ENCODE results near the gene GJA8. TPM values are rescaled to one million over a fixed set of nuclear protein-coding genes. Genes with fewer than 3 reads are reported as not detected.
"Not testable (repeated sequence)": the region's sequence is repeated elsewhere in the genome, so short reads cannot be mapped to it uniquely, and the experiment has no call there.

Gene GJA8
- total and polyA plus RNA-seq, 12 donors, result not detected

DNA sequence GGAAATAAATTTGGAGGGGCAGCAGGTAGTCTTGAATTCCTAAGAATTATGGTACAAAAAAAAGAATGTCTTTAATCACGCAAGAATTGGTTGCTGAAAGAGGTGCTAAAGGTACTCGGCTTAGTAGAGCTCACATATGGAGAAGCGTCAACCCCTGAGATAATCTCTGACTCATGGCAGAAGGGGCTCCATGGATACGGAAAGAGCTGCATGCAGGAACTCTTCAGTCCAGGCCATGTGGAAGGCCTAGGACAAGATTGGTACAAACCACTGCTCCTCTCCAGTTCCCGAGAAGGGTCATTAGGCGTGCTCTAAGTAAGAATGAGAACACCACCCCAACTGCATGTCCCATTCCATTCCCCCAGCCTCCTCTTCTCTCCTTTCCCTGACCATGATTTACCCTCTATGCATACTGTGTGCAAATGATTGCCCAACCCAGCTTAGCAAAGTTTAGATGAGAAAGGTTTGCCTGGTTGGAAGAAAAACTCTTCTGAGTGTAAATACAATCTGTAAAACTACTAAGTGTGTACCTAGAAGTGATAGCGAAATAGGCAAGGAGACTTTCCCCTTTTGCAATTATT lies 10.9 kb downstream of the GJA8 start:
- no peaks in the 10 kb centered on the region for H3K36me3 ChIP-seq (replicated peaks in 1 of 2)
- no peaks in the 10 kb centered on the region for H3K27me3 ChIP-seq
- intact Hi-C loops (cut with DNase I), result no loop called here
- 82 to 92% (median 88%) methylated on average over 7 of the region's 7 CpGs for WGBS, 4 donors
- DNase-seq, result no peak
- H3K27ac ChIP-seq, result no peak overlapping the region
- no peak overlapping the region for H3K4me3 ChIP-seq
- no peaks in the 10 kb centered on the region for H3K4me1 ChIP-seq (replicated peaks in 1 of 2)
- TF ChIP-seq, protein P1, sequence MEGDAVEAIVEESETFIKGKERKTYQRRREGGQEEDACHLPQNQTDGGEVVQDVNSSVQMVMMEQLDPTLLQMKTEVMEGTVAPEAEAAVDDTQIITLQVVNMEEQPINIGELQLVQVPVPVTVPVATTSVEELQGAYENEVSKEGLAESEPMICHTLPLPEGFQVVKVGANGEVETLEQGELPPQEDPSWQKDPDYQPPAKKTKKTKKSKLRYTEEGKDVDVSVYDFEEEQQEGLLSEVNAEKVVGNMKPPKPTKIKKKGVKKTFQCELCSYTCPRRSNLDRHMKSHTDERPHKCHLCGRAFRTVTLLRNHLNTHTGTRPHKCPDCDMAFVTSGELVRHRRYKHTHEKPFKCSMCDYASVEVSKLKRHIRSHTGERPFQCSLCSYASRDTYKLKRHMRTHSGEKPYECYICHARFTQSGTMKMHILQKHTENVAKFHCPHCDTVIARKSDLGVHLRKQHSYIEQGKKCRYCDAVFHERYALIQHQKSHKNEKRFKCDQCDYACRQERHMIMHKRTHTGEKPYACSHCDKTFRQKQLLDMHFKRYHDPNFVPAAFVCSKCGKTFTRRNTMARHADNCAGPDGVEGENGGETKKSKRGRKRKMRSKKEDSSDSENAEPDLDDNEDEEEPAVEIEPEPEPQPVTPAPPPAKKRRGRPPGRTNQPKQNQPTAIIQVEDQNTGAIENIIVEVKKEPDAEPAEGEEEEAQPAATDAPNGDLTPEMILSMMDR (IDR thresholded peaks at IDR 0.05), result no peak
- TF ChIP-seq POLR2A (IDR thresholded peaks at IDR 0.05), result no peak
- H3K9me3 ChIP-seq (replicated peaks in 1 of 3), result no peaks in the 10 kb centered on the region

DNA sequence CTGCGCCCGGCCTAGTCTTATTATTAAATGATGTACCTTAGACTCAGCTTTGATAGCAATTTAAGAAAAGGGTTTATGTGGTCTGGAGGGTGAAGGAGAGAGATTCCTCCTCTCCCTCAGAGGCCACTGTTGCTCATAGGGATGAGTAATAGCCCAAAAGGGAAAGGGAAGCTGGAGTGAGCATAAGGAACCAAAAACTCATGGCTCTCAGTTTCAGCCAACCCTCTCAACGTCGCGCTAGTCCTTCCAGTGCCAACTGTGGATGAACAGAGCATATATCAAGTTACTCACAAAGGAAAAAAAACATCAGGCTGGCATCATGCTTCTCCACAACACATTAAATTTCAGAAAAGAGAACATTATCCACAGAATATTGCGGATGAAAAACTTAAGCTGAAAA lies 17.3 kb downstream of the GJA8 start:
- WGBS, 4 donors, result 86 to 95% (median 90%) methylated on average over 6 of the region's 6 CpGs
- Histone ChIP-seq H3K9me3 (replicated peaks in 1 of 3) (no peaks in the 10 kb centered on the region), H3K36me3 (replicated peaks in 1 of 2) (no peaks in the 10 kb centered on the region), H3K27ac (no peak overlapping the region), H3K27me3 (no peaks in the 10 kb centered on the region), H3K4me1 (replicated peaks in 1 of 2) (no peaks in the 10 kb centered on the region), H3K4me3 (no peak overlapping the region)
- DNase-seq, result no peak
- intact Hi-C loops (cut with DNase I), result no loop called here
- TF ChIP-seq POLR2A (IDR thresholded peaks at IDR 0.05), result no peak
- TF ChIP-seq, protein P1 (IDR thresholded peaks at IDR 0.05), result no peak

DNA sequence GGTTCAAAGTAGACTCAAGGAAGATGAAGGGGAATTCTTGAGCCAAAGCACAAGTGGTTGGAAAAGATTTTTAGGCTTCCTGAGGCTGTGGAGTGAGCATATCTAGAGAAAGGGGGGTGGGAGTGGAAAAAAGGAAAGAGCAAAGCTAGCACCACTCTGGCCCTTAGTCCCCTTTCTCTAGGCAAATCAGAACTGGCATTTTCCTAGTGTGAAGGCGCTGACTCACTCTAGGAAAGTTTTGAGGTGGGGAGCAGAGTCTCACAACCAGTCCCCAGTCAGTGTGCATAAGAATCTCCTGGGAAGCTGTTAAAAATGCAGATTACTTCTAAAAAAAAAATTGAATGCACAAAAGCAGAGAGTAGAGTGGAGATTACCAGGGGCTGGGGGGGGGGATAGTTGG lies 22.2 kb downstream of the GJA8 start:
- no peaks in the 10 kb centered on the region for H3K36me3 ChIP-seq (replicated peaks in 1 of 2)
- no peaks in the 10 kb centered on the region for H3K27me3 ChIP-seq
- no peak for DNase-seq
- no peak overlapping the region for H3K27ac ChIP-seq
- H3K4me1 ChIP-seq (replicated peaks in 1 of 2), result peaks cover 0 to 5% of the 10 kb centered on the region in 2 donors
- TF ChIP-seq POLR2A (IDR thresholded peaks at IDR 0.05), result no peak
- no peak overlapping the region for H3K4me3 ChIP-seq
- no peaks in the 10 kb centered on the region for H3K9me3 ChIP-seq (replicated peaks in 1 of 3)
- intact Hi-C loops (cut with DNase I), result no loop called here
- WGBS, 4 donors, result 62 to 94% (median 80%) methylated on average over 1 of the region's 1 CpG

- H3K36me3 ChIP-seq (replicated peaks in 1 of 2); intact Hi-C loops (cut with DNase I); H3K27ac ChIP-seq; H3K4me3 ChIP-seq; H3K4me1 ChIP-seq (replicated peaks in 1 of 2); H3K27me3 ChIP-seq; H3K9me3 ChIP-seq (replicated peaks in 1 of 3); DNase-seq: not testable (repeated sequence)
- 72 to 83% (median 81%) methylated on average over 3 to 4 of the region's 6 CpGs; no CpG with 5 or more reads in 1 of the 4 donors for WGBS, 4 donors
Observed at GRCh38 chr1:147927215-147927614, 24.6 kb downstream of the GJA8 start.

DNA sequence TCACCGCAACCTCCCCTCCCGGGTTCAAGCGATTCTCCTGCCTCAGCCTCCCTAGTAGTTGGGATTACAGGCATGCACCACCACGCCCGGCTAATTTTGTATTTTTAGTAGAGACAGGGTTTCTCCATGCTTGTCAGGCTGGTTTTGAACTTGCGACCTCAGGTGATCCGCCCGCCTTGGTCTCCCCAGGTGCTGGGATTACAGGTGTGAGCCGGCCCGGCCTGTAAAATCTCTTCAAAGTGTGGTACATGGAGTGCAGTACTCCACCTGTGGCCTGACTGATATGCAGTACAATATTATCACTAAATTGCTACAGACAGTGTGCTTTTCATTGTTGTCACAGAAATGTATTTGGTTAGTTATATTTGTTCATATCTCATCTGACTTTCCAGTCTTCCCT lies 25.1 kb downstream of the GJA8 start:
- not testable (repeated sequence) for H3K36me3 ChIP-seq (replicated peaks in 1 of 2)

More for the DNA sequence above, 25.1 kb downstream of the GJA8 start:
- intact Hi-C loops (cut with DNase I); H3K27me3 ChIP-seq; H3K9me3 ChIP-seq (replicated peaks in 1 of 3); DNase-seq; H3K27ac ChIP-seq; H3K4me1 ChIP-seq (replicated peaks in 1 of 2); H3K4me3 ChIP-seq: not testable (repeated sequence)
- WGBS, 4 donors, result 95 to 100% (median 97%) methylated on average over 2 to 5 of the region's 10 CpGs; no CpG with 5 or more reads in 1 of the 4 donors
